GM18873 (cell line): ENCODE results near the gene SNRNP70.
"Not testable (repeated sequence)": the region's sequence is repeated elsewhere in the genome, so short reads cannot be mapped to it uniquely, and the experiment has no call there.

Experiments
- ATAC-seq: cut with Tn5 transposase; IDR thresholded peaks from one replicate; pipeline ENCODE4 v1.9.1; 2021; ENCODE audit warnings: mild to moderate bottlenecking, moderate library complexity, moderate number of reproducible peaks; ENCODE audit not compliant: unreplicated experiment, low FRiP score

SNRNP70 gene

DNA sequence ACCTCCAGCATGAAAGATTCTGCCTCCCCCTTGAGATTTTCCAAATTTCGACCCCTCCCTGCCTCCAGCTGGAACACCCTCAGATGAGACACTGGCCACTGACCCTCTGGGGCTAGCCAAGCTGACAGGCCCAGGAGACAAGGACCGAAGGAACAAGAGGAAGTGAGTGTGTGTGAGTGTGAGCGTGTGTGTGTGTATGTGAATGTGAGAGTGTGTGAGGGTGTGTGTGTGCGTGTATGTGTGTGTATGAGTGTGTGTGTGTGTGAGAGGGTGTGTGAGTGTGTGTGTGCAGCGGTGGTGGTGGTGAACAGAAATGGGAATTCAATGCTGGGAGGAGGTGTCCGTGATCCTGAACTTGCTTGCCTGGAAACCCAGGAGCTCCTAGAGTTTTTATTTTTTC lies 56.1 kb downstream of the SNRNP70 start:
- ATAC-seq, result no peak

GRCh38 chr19:49142866-49143335 lies 57.6 kb downstream of the SNRNP70 start:
- ATAC-seq, result no peak

DNA sequence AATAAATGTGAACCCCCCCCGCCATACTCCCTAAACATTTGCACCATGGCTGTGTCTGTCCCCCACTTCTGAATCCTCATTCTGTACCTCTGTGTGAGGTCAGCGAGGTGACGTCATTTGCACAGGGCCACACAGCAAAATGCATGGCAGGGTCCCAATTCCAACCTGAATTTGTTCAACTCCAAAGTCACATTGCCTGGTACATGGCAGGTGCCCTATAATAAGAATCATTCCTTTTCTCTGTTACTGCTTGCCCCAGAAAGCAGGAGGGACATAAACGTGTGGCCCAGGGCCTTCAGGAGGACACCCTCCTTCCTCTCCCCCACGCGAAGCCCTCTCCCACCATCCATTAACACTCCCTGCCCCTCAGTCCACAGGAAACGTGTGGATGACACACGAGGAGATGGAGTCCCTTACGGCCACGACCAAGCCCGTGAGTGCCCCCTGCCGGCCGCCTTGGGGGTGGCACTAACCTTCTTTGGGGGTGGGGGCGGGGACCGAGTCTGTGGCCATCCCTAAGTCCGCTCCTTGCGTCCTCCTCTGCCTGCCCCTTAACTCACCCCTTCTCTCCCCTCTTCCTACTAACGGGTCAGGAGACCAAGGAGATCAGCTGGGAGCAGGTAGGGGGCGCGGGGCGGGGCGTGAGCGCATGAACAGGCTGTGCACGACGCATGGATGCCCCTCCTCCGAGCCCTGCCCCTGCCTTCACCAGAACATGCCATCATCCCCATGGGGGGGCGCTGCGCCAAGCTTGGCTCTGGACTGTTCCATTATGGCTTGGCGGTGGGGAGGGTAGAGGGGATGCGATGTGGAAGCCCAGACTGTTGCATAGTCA lies 60.5 kb downstream of the SNRNP70 start:
- ATAC-seq, result no peak

GRCh38 chr19:49146408-49146770 lies 61.1 kb downstream of the SNRNP70 start:
- ATAC-seq, result not testable (repeated sequence)

DNA sequence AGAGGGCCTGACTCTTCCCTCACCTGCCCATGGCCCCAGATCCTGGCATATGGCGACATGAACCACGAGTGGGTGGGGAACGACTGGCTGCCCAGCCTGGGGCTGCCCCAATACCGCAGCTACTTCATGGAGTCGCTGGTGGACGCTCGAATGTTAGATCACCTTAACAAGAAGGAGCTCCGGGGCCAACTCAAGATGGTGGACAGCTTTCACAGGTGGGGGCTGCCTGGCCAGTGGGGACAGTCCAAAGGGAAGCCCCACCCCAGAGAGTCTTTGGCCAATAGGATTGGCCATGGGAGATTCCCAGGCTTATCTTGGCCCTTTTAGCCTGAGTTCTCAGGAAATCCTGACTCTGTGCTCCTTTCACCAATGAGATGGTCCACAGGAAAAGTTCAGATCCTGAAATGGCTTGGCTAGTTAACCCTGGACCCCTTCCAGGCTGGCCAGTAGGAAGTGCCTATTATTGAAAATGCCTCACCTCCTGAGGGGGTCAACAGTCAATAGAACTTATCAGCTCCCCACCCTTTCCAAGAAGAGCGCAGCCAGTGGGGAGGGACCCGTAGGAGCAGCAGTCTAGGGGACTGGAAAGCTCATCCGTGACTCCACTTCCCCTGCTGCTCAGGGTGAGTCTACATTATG lies 62.9 kb downstream of the SNRNP70 start:
- ATAC-seq, result no peak

- no peak for ATAC-seq
Measured at GRCh38 chr19:49148784-49149651, 63.8 kb downstream of the SNRNP70 start.

DNA sequence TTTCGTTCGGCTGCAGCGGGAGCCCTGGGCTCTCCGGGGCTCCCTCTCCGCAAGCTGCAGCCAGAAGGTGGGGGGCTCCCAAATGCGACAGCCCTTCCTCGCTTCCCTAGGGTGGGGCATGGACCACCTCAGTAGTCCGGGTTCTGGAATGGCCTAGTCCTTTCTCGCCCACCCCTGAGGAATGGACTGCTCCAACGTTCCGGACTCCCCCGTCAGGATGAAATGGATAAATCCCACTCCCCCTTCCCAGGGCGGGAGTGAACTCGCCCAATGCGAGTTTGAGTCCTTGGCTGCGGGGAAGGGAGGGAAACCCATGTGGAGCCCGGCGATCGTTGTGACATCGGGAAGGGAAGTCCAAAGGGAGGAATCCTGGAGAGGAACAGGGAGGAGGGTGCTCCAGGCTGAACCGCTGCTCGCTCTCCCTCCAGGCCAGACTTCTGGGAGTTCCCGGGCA lies 64.4 kb downstream of the SNRNP70 start:
- ATAC-seq, result no peak

DNA sequence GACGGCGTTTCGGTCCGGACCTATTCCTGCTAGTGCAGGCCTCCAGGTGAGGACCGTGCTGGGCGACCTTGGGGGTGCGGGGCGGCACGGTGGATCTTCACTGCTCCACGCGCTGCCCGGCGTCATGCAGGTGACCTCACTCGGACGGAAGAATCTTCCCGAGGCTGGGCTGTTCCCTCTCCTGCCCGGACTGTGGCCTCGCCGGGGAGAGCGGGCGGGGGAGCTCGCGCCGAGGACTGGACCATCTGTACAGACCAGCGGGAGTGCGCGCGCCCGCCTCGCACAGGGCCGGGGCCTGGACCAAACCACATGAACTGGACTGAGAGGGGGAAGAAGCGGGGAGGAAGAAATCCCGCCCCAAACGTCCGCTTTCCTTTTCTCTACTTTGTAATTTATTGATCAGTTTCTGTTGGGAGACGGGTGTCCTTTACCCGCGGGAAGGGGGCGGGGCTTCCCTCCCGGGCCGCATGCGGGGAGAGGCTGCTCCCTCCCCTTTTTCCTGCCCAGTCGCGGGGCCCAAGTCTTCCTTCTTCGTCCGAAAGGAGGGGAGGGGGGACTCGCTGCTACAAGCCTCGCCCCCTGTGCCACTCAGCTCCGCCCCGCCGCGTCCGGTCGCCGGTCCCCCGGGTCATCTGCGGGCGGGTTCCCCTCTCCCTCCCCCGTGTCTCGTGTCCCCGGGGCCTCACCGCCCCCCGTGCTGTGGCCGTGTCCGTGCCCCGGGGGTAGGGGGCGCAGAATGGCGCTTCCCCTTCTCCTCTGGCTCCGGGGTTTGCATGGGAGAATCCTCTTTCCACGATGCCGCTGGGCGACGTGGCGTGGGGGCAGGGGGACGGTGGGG lies 65.1 kb downstream of the SNRNP70 start:
- ATAC-seq, result no peak

GRCh38 chr19:49150944-49151243 lies 65.6 kb downstream of the SNRNP70 start:
- ATAC-seq, result no peak

- ATAC-seq, result no peak
Measured at GRCh38 chr19:49151267-49152118, 66.2 kb downstream of the SNRNP70 start.

DNA sequence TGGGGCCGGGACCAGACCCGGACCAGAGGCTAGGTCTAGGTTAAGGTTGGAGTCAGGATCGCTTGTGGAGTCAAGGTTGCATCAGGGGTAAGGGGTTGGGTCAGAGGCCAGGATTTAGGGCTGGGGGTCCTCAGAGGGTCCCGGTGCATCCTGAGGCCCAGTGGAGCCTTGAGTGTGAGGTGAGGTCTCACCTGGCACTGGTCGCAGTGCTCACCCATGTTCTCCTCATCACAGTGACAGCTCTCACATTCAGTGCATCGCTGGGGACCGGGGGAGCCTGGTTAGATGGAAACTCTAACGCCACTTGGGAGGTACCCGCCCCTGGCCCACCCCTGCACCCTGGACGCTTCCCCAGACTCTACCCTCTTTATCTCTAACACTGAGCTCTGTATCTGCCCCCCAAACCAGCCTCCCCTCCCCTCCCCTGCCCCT lies 66.9 kb downstream of the SNRNP70 start:
- ATAC-seq, result no peak

DNA sequence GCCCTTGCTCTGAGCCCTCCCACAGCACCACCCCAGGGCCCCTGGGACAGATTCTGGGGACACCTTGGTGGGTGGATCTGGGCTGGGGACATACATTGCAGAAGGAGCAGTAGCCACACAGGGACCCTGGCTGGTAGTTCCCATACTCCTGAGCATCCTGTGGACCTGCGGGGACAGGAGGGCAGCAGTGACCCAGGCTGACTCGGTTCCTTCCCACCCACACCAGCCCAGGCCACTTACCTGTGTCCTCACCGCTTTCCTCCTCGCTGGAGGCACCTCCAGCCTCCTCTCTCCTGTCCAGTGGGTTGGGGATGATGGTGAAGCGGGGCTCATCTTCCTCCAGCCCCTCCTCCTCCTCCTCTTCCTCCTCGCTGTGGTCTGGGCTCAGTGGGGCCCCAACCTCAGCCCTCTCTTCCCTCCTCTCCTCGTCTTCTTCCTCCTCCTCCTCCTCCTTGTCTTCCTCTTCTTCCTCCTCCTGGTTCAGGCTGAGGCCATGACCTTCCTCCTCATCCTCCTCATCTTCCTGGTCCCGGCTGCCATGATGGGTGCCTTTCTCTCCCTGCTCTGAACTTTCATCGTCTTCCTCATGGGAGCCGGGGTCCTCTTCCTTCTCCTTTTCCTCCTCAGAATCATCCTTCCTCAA lies 68.0 kb downstream of the SNRNP70 start:
- ATAC-seq, result no peak

- ATAC-seq, result no peak
Measured at GRCh38 chr19:49154279-49154678, 69.0 kb downstream of the SNRNP70 start.

GRCh38 chr19:49155005-49155819 lies 70.0 kb downstream of the SNRNP70 start, which contains the start of gene HRC:
Gene HRC, minus strand, starts transcription at chr19:49155396. Its CDS starts 159 bp downstream, at chr19:49155237.
- no peak for ATAC-seq

- no peak for ATAC-seq
Measured at GRCh38 chr19:49155820-49156346, 70.6 kb downstream of the SNRNP70 start.

GRCh38 chr19:49157445-49158224 lies 72.4 kb downstream of the SNRNP70 start, which contains the start of gene TRPM4:
Gene TRPM4, plus strand, starts transcription at chr19:49157792. Its CDS starts 75 bp downstream, at chr19:49157867.
- no peak for ATAC-seq
